Suppressor macrophage treated with lipopolysaccharide for 4 hours (primary cell): Measurements from ENCODE around the gene TMEM88.

Source experiments
- DNase-seq: peaks from one replicate; pipeline ENCODE4 v3.0.0-alpha.2; 2020

TMEM88 gene

DNA sequence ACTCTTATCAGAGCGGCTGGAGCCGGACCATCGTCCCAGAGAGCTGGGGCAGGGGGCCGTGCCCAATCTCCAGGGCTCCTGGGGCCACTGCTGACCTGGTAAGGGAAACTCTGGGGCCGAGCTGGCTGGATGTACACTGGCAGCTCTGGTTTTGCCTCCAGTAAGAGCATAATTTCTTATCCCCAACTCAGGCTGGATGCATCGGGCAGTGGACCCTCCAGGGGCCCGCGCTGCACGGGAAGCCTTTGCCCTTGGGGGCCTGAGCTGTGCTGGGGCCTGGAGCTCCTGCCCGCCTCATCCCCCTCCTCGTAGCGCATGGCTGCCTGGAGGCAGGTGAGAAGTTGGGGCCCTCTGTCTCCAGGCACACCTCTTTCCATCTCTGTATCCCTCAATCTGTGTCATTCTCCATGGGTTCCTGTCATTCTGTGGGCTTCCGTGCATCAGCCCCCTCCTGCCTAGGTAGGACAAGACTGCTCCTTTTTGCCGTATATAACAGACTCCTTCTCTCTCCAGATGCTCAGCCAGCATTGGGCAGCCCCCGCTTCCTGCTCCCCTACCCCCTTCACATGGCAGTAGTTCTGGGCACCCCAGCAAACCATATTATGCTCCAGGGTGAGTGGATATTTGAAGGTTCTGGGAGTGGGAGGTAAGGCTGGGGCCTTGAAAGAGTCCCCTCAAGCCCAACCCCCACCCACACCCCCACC is 9.4 kb upstream of the TMEM88 start:
- no peak for DNase-seq

- no peak for DNase-seq
These were observed 8.7 kb upstream of the TMEM88 start for GRCh38 chr17:7846063-7846735.

DNA sequence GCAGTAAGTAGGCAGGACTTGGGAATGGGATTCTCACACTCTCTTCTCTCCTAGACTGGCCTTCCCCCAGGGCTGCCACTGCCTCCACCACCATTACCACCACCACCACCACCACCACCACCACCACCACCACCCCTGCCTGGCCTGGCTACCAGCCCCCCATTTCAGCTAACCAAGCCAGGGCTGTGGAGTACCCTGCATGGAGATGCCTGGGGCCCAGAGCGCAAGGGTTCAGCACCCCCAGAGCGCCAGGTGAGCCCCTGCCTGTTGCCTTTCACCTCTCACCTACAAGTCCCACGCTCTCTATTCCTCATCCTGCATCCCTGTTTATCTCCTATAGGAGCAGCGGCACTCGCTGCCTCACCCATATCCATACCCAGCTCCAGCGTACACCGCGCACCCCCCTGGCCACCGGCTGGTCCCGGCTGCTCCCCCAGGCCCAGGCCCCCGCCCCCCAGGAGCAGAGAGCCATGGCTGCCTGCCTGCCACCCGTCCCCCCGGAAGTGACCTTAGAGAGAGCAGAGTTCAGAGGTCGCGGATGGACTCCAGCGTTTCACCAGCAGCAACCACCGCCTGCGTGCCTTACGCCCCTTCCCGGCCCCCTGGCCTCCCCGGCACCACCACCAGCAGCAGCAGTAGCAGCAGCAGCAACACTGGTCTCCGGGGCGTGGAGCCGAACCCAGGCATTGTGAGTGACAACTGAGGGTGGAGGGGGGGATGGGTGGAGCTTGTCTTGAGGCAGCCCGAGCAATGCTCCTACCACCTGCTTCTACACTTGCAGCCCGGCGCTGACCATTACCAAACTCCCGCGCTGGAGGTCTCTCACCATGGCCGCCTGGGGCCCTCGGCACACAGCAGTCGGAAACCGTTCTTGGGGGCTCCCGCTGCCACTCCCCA is 7.9 kb upstream of the TMEM88 start:
- DNase-seq: no peak

DNA sequence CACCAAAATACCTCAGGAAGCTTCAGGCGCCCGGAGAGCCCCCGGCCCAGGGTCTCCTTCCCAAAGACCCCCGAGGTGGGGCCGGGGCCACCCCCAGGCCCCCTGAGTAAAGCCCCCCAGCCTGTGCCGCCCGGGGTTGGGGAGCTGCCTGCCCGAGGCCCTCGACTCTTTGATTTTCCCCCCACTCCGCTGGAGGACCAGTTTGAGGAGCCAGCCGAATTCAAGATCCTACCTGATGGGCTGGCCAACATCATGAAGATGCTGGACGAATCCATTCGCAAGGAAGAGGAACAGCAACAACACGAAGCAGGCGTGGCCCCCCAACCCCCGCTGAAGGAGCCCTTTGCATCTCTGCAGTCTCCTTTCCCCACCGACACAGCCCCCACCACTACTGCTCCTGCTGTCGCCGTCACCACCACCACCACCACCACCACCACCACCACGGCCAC is 6.7 kb upstream of the TMEM88 start:
- DNase-seq: no peak

GRCh38 chr17:7848739-7849129 is 6.1 kb upstream of the TMEM88 start:
- no peak for DNase-seq

DNA sequence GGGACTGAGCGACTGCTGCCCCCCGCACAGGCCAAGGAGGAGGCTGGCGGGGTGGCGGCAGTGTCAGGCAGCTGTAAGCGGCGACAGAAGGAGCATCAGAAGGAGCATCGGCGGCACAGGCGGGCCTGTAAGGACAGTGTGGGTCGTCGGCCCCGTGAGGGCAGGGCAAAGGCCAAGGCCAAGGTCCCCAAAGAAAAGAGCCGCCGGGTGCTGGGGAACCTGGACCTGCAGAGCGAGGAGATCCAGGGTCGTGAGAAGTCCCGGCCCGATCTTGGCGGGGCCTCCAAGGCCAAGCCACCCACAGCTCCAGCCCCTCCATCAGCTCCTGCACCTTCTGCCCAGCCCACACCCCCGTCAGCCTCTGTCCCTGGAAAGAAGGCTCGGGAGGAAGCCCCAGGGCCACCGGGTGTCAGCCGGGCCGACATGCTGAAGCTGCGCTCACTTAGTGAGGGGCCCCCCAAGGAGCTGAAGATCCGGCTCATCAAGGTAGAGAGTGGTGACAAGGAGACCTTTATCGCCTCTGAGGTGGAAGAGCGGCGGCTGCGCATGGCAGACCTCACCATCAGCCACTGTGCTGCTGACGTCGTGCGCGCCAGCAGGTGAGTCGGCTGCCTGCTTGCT is 5.6 kb upstream of the TMEM88 start:
- no peak for DNase-seq

DNA sequence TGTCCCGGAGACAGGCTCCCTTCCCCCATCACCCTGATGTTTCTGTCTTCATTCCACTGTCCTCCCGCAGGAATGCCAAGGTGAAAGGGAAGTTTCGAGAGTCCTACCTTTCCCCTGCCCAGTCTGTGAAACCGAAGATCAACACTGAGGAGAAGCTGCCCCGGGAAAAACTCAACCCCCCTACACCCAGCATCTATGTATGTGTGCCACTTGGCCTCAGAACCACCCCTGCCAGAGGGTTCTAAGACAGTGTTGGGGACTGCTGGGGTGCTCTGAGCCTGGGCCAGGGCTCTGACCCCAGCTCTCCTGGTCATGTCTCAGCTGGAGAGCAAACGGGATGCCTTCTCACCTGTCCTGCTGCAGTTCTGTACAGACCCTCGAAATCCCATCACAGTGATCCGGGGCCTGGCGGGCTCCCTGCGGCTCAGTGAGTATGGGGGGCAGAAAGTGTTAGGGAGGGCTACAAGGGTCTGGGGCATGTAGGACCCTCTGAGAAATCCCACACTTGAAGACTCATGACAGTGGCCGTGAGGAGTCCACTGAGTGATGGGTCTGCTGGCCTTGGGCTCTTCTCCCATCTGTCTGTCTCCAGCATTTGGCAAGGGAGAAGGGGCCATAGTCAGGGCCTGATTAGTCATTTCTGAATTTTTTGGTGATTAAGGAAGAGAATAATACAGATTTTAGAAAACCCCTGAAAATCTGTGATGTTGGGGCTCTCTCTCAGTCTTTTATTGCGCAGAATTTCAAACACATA is 4.9 kb upstream of the TMEM88 start:
- DNase-seq: no peak

DNA sequence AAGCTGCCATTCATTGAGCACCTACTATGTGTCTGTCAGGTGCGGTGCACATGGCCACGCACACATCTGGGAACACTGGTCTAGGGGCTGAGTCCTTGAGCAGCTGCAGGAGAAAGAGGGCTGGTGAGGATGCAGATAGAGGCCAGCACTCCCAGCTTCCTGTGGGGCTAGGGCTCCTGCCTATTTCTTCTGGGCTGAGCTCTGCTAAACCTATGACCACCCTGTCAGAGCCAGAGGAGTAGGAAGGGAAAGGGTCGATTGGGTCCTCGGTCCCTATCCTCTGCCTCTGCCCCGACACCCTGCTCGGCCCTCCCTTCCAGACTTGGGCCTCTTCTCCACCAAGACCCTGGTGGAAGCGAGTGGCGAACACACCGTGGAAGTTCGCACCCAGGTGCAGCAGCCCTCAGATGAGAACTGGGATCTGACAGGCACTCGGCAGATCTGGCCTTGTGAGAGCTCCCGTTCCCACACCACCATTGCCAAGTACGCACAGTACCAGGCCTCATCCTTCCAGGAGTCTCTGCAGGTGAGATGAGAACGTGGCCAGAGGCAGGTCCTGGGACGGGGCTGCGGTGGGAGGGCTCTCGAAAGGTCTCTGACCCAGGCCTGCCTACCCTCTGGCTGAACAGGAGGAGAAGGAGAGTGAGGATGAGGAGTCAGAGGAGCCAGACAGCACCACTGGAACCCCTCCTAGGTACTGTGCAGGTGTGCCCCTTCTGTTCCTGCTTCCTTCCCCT is 4.0 kb upstream of the TMEM88 start:
- DNase-seq: no peak

DNA sequence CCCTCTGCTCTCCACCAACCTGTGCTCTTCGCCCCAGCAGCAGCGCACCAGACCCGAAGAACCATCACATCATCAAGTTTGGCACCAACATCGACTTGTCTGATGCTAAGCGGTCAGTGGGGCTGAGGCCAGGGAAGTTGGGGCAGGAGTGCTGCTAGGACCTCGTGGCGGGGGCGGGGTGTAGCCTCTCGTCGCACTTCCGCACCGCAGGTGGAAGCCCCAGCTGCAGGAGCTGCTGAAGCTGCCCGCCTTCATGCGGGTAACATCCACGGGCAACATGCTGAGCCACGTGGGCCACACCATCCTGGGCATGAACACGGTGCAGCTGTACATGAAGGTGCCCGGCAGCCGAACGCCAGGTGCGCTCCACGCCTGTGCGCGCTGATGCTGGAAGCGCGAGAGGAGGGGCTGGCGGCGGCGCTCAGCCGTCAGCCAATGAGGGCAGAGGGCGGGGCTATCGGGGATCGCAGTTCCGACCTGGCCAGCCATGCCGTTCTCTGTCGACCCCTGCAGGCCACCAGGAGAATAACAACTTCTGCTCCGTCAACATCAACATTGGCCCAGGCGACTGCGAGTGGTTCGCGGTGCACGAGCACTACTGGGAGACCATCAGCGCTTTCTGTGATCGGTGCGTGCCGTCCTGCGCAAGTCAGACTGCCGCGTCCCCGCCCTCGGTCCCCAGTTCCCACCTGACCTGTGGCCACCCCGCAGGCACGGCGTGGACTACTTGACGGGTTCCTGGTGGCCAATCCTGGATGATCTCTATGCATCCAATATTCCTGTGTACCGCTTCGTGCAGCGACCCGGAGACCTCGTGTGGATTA is 3.2 kb upstream of the TMEM88 start:
- DNase-seq: peak; percentile 90

GRCh38 chr17:7852262-7852670 is 2.6 kb upstream of the TMEM88 start:
- DNase-seq: no peak

GRCh38 chr17:7852919-7853690 is 1.8 kb upstream of the TMEM88 start:
- DNase-seq: no peak

DNA sequence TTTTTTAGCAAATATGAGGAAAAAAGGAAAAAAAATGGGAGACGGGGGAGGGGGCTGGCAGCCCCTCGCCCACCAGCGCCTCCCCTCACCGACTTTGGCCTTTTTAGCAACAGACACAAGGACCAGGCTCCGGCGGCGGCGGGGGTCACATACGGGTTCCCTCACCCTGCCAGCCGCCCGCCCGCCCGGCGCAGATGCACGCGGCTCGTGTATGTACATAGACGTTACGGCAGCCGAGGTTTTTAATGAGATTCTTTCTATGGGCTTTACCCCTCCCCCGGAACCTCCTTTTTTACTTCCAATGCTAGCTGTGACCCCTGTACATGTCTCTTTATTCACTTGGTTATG is 1.2 kb upstream of the TMEM88 start:
- DNase-seq: no peak

- DNase-seq: no peak
These were observed 638 bp upstream of the TMEM88 start for GRCh38 chr17:7854078-7854777.

GRCh38 chr17:7855660-7856010 is 769 bp downstream of the TMEM88 start:
- DNase-seq: no peak

GRCh38 chr17:7856011-7856810 is 1.3 kb downstream of the TMEM88 start:
- peak; percentile 41 for DNase-seq

DNA sequence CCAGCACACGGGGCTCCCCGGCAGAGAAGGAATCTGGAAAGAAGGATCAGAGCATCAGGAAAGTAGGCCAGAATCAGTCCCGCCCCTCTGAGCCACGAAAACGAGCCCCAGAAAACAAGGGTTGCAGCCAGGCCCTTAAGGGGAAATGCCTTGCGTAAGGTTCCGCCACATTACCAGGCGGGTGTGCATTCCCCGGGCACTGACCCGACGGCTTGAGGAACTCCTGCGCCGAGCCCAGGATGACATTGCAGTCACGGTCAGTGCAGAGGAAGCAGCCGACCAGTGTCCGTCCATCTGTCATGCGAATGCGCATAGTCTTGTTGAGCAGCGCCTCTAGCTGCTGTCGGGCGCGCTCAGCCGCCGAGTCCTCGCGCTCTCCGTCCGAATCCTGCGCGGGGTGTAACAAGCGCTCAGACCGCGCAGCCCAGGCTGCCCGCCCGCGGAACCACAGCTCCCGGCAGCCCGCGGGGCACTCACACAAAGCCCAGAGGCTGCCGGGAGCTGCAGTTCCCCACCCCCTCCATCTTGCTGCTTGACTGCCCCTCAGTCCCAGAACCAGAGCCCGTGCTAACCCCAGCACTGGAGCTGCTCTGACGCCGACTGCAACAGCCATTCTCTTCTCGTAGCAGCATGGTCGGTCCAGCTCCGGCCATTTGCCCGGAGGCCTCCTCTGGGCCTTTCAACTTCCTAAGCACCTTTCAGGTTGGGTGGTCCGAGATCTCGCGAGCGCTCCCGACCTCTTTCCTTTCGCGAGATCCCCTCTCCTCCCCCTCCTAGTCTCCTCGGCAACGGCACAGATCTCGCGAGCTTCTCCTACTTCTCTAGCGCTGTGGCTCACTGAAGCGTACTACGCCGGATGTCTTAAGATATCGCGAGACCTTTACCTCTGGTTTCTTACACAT is 2.2 kb downstream of the TMEM88 start, which contains the start of gene NAA38:
TSS of gene NAA38 (minus strand) at position 749 of the 902 bp plus-strand sequence. CDS start at position 653, 96 bp downstream.
- DNase-seq: peak; percentile 98
